H9 (cell line): ENCODE measurements around the gene MUC21. TPM values are rescaled to one million over a fixed set of nuclear protein-coding genes. Genes with fewer than 3 reads are reported as not detected.
A peak's percentile ranks its signal among the peaks of the same experiment; 100 is the strongest.

Experiments
- DNase-seq: peaks from one replicate; pipeline ENCODE4 v3.0.0-alpha.2; 2017
- H2AFZ ChIP-seq: one replicate; pipeline ENCODE4 v1.6.1; 2013; ENCODE audit warnings: mild to moderate bottlenecking, low read length, control low read depth, moderate library complexity
- H2AK5ac ChIP-seq: 2 replicates; pipeline ENCODE4 v1.6.1; 2013; ENCODE audit warnings: low read length, control low read depth, mixed read lengths; ENCODE audit not compliant: insufficient read length
- H2BK120ac ChIP-seq: one replicate; pipeline ENCODE4 v1.6.1; 2013; ENCODE audit warnings: low read depth, mild to moderate bottlenecking, low read length, control low read depth, inconsistent platforms; ENCODE audit not compliant: poor library complexity, severe bottlenecking
- H2BK12ac ChIP-seq: 2 replicates; pipeline ENCODE4 v1.6.1; 2013; ENCODE audit warnings: low read length, control low read depth, mixed read lengths, low read depth; ENCODE audit not compliant: insufficient read length
- H2BK15ac ChIP-seq: 2 replicates; pipeline ENCODE4 v1.6.1; 2013; ENCODE audit warnings: low read depth, low read length, control low read depth
- H2BK20ac ChIP-seq: one replicate; pipeline ENCODE4 v1.6.1; 2013; ENCODE audit warnings: low read depth, mild to moderate bottlenecking, low read length, control low read depth, inconsistent platforms; ENCODE audit not compliant: poor library complexity, severe bottlenecking
- H2BK5ac ChIP-seq: 2 replicates; pipeline ENCODE4 v1.6.1; 2013; ENCODE audit warnings: low read length, control low read depth, mixed read lengths; ENCODE audit not compliant: insufficient read length
- H3K14ac ChIP-seq: 2 replicates; pipeline ENCODE4 v1.6.1; 2013; ENCODE audit warnings: low read length, control low read depth; ENCODE audit not compliant: insufficient read depth
- H3K18ac ChIP-seq: 2 replicates; pipeline ENCODE4 v1.6.1; 2013; ENCODE audit warnings: low read depth, mild to moderate bottlenecking, mixed read lengths, low read length, control low read depth; ENCODE audit not compliant: insufficient read length
- H3K23ac ChIP-seq: 2 replicates; pipeline ENCODE4 v1.6.1; 2013; ENCODE audit warnings: low read length, control low read depth, mixed read lengths, low read depth; ENCODE audit not compliant: insufficient read length
- H3K23me2 ChIP-seq: 2 replicates; pipeline ENCODE4 v1.6.1; 2013; ENCODE audit warnings: low read depth, mild to moderate bottlenecking, mixed read lengths, low read length, control low read depth; ENCODE audit not compliant: insufficient read length, poor library complexity, severe bottlenecking
- H3K27ac ChIP-seq: 2 replicates; pipeline ENCODE4 v1.5.1; 2013; ENCODE audit warnings: low read length, control low read depth, mixed read lengths, low read depth; ENCODE audit not compliant: insufficient read length
- H3K27me3 ChIP-seq: 2 replicates; pipeline ENCODE4 v1.6.1; 2013; ENCODE audit warnings: low read length, control low read depth, inconsistent platforms; ENCODE audit not compliant: insufficient read depth
- H3K4ac ChIP-seq: 2 replicates; pipeline ENCODE4 v1.6.1; 2013; ENCODE audit warnings: low read depth, mild to moderate bottlenecking, control low read depth, inconsistent platforms, low read length, moderate library complexity
- H3K4me1 ChIP-seq: 2 replicates; pipeline ENCODE4 v1.6.1; 2013; ENCODE audit warnings: low read length, control low read depth, inconsistent platforms; ENCODE audit not compliant: insufficient read depth
- H3K4me2 ChIP-seq: 2 replicates; pipeline ENCODE4 v1.6.1; 2013; ENCODE audit warnings: low read length, control low read depth, mixed read lengths; ENCODE audit not compliant: insufficient read length, insufficient read depth
- H3K56ac ChIP-seq: 2 replicates; pipeline ENCODE4 v1.6.1; 2013; ENCODE audit warnings: low read depth, mild to moderate bottlenecking, mixed read lengths, low read length, control low read depth; ENCODE audit not compliant: insufficient read length
- H3K79me1 ChIP-seq: 2 replicates; pipeline ENCODE4 v1.6.1; 2013; ENCODE audit warnings: low read depth, mild to moderate bottlenecking, moderate library complexity, low read length, control low read depth, inconsistent platforms; ENCODE audit not compliant: insufficient read depth, poor library complexity, severe bottlenecking
- H3K79me2 ChIP-seq: 2 replicates; pipeline ENCODE4 v1.6.1; 2013; ENCODE audit warnings: low read length, control low read depth, inconsistent platforms; ENCODE audit not compliant: insufficient read depth
- H3K9ac ChIP-seq: 2 replicates; pipeline ENCODE4 v1.6.1; 2013; ENCODE audit warnings: low read length, control low read depth, mixed read lengths; ENCODE audit not compliant: insufficient read length; ENCODE audit errors: extremely low read depth
- H3K9me3 ChIP-seq: one replicate; pipeline ENCODE4 v1.6.1; 2013; ENCODE audit warnings: low read depth, low read length, inconsistent platforms; ENCODE audit not compliant: control insufficient read depth
- H3T11ph ChIP-seq: one replicate; pipeline ENCODE4 v1.6.1; 2013; ENCODE audit warnings: mild to moderate bottlenecking, low read length, control low read depth, inconsistent platforms
- H4K20me1 ChIP-seq: one replicate; pipeline ENCODE4 v1.6.1; 2013; ENCODE audit not compliant: control insufficient read depth, insufficient read length, insufficient read depth
- H4K5ac ChIP-seq: 2 replicates; pipeline ENCODE4 v1.6.1; 2013; ENCODE audit warnings: low read depth, mild to moderate bottlenecking, mixed read lengths, low read length, control low read depth; ENCODE audit not compliant: insufficient read length
- H4K8ac ChIP-seq: replicated peaks from 2 replicates; pipeline ENCODE4 v1.6.1; 2013; ENCODE audit warnings: low read length, control low read depth, mixed read lengths, low read depth; ENCODE audit not compliant: insufficient read length
- H4K91ac ChIP-seq: 2 replicates; pipeline ENCODE4 v1.6.1; 2013; ENCODE audit warnings: low read depth, mild to moderate bottlenecking, moderate library complexity, mixed read lengths, low read length, control low read depth; ENCODE audit not compliant: insufficient read length
- H3K27ac Mint-ChIP-seq, 3 experiments: 2 replicates in 2 of 3; 3 replicates in 1 of 3; pipeline ENCODE4 v1.8.0; 2020 to 2021; ENCODE audit warnings: mixed read lengths in 3 of 3, mild to moderate bottlenecking in 1 of 3, moderate library complexity in 1 of 3
- H3K27me3 Mint-ChIP-seq: 2 replicates; pipeline ENCODE4 v1.8.0; 2021; ENCODE audit warnings: low read depth, mild to moderate bottlenecking, moderate library complexity, mixed read lengths
- H3K36me3 Mint-ChIP-seq, 3 experiments: 2 replicates in 2 of 3; 3 replicates in 1 of 3; pipeline ENCODE4 v1.8.0; 2020 to 2021; ENCODE audit warnings: low read depth in 3 of 3, mixed read lengths in 3 of 3; ENCODE audit not compliant: insufficient read depth in 1 of 3
- H3K4me1 Mint-ChIP-seq, 2 experiments: 2 replicates each; pipeline ENCODE4 v1.8.0; 2020; ENCODE audit warnings: mixed read lengths in 2 of 2
- H3K4me3 Mint-ChIP-seq, 2 experiments: 2 replicates in 1 of 2; 3 replicates in 1 of 2; pipeline ENCODE4 v1.8.0; 2020 to 2021; ENCODE audit warnings: mild to moderate bottlenecking in 2 of 2, mixed read lengths in 2 of 2, moderate library complexity in 1 of 2
- H3K9me3 Mint-ChIP-seq, 2 experiments: 2 replicates in 1 of 2; 3 replicates in 1 of 2; pipeline ENCODE4 v1.8.0; 2020; ENCODE audit warnings: mild to moderate bottlenecking in 2 of 2, mixed read lengths in 2 of 2, moderate library complexity in 1 of 2
- WGBS: extraction: QIAGEN DNeasy Blood & Tissue Kit; methylation state at CpG from one replicate; pipeline ENCODE4 v1.1.7; 2013; ENCODE audit warnings: missing lambda C conversion rate, low lambda C conversion rate, mixed read lengths; ENCODE audit not compliant: insufficient read length; ENCODE audit errors: extremely low coverage; 5-methylcytosine and 5-hydroxymethylcytosine counted together
- total RNA-seq: library from RNA; stranded (reverse); gene quantifications from 2 replicates; pipeline ENCODE4 v1.2.1, GENCODE V29; 2021
- TF ChIP-seq, protein P1 (sequence below): fragments of 200-600 bp; sonication (generic); conservative IDR thresholded peaks from 3 replicates; pipeline ENCODE4 v1.8.0; 2021; ENCODE audit warnings: antibody characterized with exemption, mild to moderate bottlenecking

Gene MUC21
- total RNA-seq, 1 experiment from 2014 or later = not detected

DNA sequence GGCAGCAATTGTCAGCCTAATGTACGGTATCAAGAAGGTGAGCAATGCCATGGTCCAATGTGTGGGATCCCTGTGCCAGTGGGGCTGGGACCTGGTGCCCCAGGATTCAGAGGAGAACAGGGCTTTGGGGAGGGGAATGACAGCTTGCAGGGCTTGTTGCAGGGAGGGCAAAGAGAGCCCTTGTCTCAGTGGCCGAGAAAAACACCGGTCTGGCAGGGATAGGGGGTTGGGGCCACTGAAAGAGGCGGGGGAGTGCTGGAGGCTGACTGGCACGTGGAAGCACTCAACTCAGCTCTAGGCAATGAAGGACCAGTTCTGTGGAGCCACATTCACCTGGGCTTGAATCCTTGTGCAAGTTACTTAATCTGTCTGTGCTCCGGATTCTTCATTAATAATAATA lies 46.3 kb upstream of the MUC21 start:
- no CpG with 5 or more reads among the region's 6 CpGs for WGBS
- Histone ChIP-seq H3K23me2 (no peaks in the 10 kb centered on the region), H3K23ac (no peak overlapping the region), H3K4ac (no peak overlapping the region), H2BK5ac (no peak overlapping the region), H3K14ac (no peak overlapping the region; the same call in 1 of the 2 replicates), H3K4me2 (no peak overlapping the region), H2AK5ac (no peak overlapping the region), H2BK12ac (no peak overlapping the region), H3K27ac (no peak overlapping the region), H3T11ph (no peak overlapping the region), H3K56ac (no peak overlapping the region), H2AFZ (no peak overlapping the region), H2BK20ac (no peak overlapping the region), H3K27me3 (no peaks in the 10 kb centered on the region; the same call in 1 of the 2 replicates), H4K8ac (no peak overlapping the region), H3K9ac (no peak overlapping the region), H3K9me3 (no peaks in the 10 kb centered on the region), H4K5ac (no peak overlapping the region), H4K91ac (no peak overlapping the region), H4K20me1 (no peaks in the 10 kb centered on the region), H2BK120ac (no peak overlapping the region), H3K18ac (no peak overlapping the region), H2BK15ac (no peak overlapping the region), H3K4me1 (peaks cover 5% of the 10 kb centered on the region; the same call in 1 of the 2 replicates), H3K79me1 (no peaks in the 10 kb centered on the region), H3K79me2 (no peaks in the 10 kb centered on the region)
- H3K36me3 Mint-ChIP-seq = no peaks in the 10 kb centered on the region
- TF ChIP-seq, protein P1, sequence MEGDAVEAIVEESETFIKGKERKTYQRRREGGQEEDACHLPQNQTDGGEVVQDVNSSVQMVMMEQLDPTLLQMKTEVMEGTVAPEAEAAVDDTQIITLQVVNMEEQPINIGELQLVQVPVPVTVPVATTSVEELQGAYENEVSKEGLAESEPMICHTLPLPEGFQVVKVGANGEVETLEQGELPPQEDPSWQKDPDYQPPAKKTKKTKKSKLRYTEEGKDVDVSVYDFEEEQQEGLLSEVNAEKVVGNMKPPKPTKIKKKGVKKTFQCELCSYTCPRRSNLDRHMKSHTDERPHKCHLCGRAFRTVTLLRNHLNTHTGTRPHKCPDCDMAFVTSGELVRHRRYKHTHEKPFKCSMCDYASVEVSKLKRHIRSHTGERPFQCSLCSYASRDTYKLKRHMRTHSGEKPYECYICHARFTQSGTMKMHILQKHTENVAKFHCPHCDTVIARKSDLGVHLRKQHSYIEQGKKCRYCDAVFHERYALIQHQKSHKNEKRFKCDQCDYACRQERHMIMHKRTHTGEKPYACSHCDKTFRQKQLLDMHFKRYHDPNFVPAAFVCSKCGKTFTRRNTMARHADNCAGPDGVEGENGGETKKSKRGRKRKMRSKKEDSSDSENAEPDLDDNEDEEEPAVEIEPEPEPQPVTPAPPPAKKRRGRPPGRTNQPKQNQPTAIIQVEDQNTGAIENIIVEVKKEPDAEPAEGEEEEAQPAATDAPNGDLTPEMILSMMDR = no peak
- peak overlapping the region in 1 of 3 experiments; percentile 84; a peak in 2 of 7 replicates for H3K27ac Mint-ChIP-seq
- peaks cover 6% of the 10 kb centered on the region for H3K27me3 Mint-ChIP-seq
- DNase-seq = no peak
- no peak overlapping the region for H3K4me3 Mint-ChIP-seq
- peaks cover 22 to 38% of the 10 kb centered on the region in 2 experiments for H3K4me1 Mint-ChIP-seq
- no peaks in the 10 kb centered on the region for H3K9me3 Mint-ChIP-seq
